Inflammatory macrophage treated with lipopolysaccharide for 4 hours (primary cell): ENCODE measurements around the gene MPO.

Source experiments
- DNase-seq: peaks from one replicate; pipeline ENCODE4 v3.0.0-alpha.2; 2020

The MPO gene

GRCh38 chr17:58306131-58306951 is 25.6 kb upstream of the MPO start:
- DNase-seq: no peak

DNA sequence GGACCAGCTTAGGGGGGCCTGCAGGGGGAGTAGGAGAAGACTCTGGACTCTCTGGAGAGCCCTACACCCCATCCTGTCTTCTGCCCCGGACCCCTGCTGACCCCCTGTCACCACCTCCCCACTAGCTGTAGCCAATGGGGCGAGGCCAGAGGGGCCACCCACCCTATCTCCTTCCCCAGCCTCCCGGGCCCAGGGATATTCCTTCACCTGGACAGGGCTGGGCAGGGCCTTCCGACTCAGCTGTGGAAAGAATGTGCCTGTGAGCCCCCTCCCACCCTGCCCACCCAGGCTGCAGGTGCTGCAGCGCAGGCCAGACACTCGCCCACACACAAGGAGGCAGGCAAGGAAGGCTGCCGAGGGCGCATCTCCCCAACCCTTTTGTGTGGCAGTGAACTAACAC is 24.9 kb upstream of the MPO start:
- no peak for DNase-seq

DNA sequence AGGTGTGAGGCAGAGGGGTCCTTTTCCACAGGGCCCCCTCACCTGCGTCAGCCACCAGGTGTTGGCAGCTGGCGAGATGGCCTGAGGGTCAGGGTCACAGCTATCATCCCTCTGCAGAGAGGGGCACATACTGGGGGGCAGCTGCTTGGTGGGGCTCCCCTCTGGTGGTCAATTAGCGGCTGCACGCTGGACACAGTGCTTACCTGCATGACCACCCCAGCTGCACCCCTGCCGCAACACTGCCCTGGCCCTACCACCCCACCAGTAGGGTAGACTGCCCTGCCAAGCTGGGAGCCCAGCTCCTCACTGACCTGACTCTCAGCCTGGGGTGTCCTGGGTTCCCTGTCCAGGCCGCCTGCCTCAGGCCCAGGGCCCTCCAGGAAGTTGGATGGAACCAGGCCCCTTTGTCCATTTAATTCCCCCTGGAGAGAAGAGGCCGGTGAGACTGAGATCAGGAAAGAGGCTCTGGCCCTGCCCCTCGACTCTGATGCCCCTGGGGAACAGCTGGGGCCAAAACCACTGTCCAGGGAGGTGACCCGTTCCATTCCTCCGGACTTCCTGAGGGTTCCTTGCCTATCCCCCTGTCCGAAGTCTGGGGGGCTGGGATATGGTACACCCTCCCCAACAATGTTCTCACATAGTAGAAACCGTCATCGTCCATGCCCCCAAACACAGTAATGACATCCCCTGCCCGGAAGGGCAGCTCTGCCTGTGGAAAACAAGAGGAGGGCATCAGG is 24.2 kb upstream of the MPO start:
- no peak for DNase-seq

GRCh38 chr17:58303971-58304749 is 23.4 kb upstream of the MPO start:
- DNase-seq: peak; percentile 47

DNA sequence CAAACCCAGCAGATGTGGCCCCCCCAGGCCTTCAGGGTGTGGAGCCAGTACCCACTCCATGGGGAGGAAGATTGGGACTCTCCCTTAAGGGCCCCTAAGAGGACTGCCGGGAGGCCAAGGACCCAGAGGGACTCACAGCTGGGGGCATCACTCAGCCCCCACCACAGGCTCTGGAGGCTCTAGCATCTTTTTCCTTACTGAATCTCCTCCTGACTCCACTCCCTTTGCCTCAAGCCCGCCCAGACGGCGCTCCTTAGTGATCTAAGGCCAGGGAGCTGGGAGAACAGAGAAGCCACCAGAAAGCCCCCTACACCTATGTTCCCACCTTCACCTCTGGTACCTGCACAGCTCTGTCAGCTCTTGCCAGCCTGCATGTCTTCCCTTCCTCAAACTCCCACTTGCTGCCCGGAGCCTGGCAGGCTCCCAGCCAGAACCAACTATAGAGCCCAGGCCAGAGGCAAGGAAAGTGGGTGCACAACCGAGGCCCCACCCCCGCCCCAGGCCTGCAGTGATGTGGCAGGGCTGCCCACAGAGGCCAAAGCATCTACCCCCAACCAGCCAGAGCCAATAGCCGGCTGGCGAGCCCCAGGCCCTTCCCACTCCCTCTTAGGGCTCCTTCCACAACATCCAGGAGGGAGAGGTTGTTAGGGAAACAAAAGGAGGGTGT is 22.3 kb upstream of the MPO start:
- no peak for DNase-seq

- DNase-seq: no peak
Measured at GRCh38 chr17:58302171-58302918, 21.6 kb upstream of the MPO start.

GRCh38 chr17:58301504-58302150 is 20.9 kb upstream of the MPO start:
- no peak for DNase-seq

- no peak for DNase-seq
Measured at GRCh38 chr17:58300336-58300735, 19.6 kb upstream of the MPO start.

DNA sequence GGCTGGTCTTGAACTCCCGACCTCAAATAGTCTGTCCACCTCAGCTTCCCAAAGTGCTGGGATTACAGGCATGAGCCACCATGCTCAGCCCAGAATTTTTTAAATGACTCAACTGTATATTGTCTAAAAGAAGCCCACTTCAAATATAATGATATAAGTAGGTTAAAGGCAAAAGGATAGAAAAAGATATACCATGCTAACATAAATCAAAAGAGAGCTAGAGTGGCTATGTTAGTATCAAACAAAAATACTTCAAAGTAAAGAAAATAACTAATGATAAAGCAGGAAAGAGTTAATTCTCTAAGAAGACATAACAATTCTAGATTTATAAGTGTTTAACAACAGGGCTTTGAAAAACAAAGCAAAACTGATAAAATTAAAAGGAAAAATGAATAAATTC is 13.3 kb upstream of the MPO start:
- DNase-seq: no peak

- DNase-seq: peak; percentile 51
Measured at GRCh38 chr17:58291246-58291645, 10.5 kb upstream of the MPO start.

DNA sequence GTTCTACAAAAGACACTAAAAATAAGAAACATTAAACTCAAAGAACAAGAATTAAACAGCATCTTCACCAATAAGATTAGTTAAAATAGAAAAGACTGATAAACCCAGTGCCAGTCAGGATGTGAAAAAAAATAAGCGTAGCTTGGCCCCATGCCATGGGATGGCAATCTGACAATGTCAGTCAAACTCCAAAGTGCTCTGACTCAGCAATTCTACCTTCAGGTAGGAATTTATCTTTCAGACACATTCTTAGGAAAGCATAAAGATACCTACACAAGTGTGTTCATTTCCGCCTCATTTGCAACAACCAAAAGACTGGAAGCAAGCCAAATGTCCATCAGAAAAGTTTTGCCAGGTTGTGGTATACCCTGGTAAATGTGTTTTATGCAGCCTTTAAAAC is 9.1 kb upstream of the MPO start:
- DNase-seq: no peak

GRCh38 chr17:58285422-58285810 is 4.7 kb upstream of the MPO start:
- DNase-seq: no peak

- peak; percentile 68 for DNase-seq
Measured at GRCh38 chr17:58284613-58285421, 4.1 kb upstream of the MPO start.

DNA sequence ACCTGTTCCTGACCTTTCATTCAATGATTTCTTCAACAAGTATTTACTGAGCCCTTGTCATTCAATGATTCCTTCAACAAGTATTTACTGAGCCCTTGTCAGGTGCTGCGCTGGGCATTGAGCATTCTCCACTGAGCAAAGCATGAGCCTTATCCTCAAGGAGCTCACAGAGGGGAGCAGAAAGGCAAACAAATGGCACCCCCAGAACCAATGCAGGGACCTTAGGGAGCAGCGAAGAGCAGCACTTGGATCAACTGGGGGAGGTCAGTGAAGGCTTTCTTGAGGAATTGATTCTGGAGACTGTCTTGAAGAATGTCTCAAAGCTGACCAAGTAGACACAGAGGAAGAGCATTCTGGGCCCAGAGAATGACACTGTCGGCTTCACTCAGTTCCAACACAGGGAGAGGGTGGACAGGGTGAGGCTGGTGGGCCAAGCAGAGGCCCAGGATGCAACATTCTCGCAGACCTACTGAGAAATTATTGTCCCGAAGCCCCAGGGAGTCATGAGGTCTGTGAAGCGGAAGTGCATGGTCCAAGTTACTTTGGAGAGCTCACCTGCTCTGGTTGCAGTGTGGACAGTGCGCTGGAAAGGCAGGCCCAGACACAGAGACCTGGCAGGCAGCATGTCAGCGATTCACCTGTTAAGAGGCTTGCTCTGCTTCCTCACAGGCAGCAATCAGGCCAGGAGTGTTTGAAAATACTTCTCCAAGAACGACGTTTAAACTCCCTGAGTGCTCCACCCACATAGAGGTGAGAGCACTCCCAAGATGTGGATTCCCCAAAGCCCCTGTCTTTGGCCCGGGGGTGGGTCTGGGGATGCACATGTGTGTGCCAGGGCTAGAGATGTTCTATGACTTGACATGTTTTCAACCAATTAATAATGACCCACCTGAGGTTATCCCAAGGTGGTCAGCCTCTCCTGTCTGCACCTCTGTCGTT is 3.2 kb upstream of the MPO start:
- no peak for DNase-seq

GRCh38 chr17:58282442-58282841 is 1.7 kb upstream of the MPO start:
- DNase-seq: no peak

DNA sequence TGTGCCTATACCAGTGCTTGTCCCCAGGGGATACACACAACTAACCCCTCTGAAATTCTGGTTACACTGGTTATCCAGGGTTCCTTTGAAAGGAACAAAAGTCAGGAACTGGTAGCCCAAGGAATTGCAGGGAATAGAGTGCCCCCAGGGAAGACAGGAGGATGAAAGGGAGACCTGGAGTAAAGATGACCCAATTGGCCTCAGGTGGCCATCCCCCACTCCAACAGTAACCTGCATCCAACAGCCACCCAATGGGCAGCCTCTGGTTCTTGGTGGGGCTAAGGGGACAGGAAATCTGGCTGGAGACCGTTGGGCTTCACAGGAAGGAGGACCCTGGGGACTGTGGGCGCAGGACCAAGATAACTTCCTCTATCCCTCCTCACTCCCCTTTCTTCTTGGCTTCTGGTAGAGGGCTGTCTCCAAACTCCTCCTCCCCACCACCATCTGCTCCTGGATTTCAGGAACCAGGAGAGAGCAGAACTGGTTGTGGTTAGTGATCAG is 826 bp upstream of the MPO start:
- DNase-seq: no peak

- DNase-seq: no peak
Measured at GRCh38 chr17:58279736-58280479, 827 bp downstream of the MPO start.

DNA sequence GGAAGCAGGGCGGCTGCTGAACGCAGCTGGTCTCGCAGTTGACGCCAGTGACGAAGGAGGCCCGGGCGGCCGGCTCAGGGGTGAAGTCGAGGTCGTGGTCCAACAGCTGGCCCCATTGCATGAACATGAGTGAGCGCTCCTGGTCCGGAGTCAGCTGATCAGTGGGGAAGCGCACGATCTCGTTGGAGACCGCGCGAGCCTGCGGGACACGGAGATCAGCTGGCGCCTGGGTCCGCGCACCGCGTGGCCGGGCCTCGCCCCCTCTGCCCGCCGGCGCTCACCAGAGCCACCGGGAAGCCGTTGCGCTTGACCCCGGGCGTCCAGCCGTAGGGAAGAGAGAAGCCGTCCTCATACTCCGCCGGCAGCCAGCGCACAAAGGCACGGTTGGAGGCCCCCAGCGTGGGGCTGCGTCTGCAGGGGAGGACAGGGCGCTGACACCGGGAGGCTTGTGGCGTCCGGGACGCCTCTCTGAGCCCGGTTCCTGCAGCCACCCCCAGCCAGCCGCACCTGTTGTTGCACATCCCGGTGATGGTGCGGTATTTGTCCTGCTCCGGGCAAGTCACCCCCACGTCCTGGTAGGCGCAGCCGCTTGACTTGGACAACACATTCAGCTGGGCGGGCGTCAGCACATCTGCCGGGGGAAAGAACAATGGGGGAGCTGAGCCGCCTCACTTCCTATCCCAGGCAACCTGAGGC is 1.6 kb downstream of the MPO start:
- DNase-seq: peak; percentile 59
